Measurements from ENCODE around the gene CASKIN1. TPM values are rescaled to one million over a fixed set of nuclear protein-coding genes. Genes with fewer than 3 reads are reported as not detected.

Gene CASKIN1
- total RNA-seq, 1 experiment from 2014 or later = 2.6 TPM

DNA sequence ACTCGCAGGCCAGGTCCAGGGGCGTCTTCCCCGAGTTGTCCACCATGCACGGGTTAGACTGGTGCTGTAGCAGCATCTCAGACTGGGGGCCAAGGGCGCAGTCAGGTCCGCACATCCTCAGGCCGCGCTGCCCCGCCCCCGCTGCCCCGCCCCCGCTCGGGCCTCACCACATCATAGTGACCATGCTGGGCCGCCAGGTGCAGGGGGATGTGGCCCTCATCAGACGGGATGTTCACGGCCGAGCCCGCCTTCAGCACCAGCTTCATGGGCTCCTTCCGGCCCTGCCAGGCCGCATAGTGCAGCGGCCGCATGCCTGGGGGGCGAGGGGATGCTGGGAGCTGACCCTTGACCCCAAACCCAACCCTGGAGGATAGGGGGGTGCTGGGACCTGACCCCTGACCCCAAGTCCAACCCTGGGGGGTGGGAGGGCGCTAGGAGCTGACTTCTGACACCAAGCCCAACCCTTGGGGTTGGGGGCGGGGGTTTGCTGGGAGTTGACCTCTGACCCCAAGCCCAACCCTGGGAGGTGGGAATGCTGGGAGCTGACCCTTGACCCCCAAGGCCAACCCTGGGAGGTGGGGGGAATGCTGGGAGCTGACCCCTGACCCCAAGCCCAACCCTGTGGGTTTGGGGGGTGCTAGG lies 7.0 kb downstream of the CASKIN1 start:
- no peak overlapping the region for H3K4me3 Mint-ChIP-seq (ENCODE audit: low read depth, unreplicated experiment)
- intact Hi-C loops (cut with micrococcal nuclease; ENCODE audit: unreplicated experiment) = no loop called here
- peaks cover 55% of the 10 kb centered on the region for H3K27me3 Mint-ChIP-seq (ENCODE audit: unreplicated experiment)
- no peak for DNase-seq
- BruUV-seq (replicated peaks) = no TSS peak
- H3K27ac Mint-ChIP-seq (ENCODE audit: unreplicated experiment) = no peak overlapping the region
- peaks cover 10% of the 10 kb centered on the region for H3K4me1 Mint-ChIP-seq (ENCODE audit: low read depth, unreplicated experiment)
- TF ChIP-seq, protein P1, sequence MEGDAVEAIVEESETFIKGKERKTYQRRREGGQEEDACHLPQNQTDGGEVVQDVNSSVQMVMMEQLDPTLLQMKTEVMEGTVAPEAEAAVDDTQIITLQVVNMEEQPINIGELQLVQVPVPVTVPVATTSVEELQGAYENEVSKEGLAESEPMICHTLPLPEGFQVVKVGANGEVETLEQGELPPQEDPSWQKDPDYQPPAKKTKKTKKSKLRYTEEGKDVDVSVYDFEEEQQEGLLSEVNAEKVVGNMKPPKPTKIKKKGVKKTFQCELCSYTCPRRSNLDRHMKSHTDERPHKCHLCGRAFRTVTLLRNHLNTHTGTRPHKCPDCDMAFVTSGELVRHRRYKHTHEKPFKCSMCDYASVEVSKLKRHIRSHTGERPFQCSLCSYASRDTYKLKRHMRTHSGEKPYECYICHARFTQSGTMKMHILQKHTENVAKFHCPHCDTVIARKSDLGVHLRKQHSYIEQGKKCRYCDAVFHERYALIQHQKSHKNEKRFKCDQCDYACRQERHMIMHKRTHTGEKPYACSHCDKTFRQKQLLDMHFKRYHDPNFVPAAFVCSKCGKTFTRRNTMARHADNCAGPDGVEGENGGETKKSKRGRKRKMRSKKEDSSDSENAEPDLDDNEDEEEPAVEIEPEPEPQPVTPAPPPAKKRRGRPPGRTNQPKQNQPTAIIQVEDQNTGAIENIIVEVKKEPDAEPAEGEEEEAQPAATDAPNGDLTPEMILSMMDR (IDR thresholded peaks at IDR 0.05; ENCODE audit: unreplicated experiment) = no peak
- peaks cover 19% of the 10 kb centered on the region for H3K36me3 Mint-ChIP-seq (ENCODE audit: insufficient read depth, unreplicated experiment)
- CTCF ChIA-PET = interaction anchor here (0.9 kb wide), 1 partner anchor 33 kb away, joined by 3 read pairs; no protein-coding TSS in a partner anchor
- H3K9me3 Mint-ChIP-seq (ENCODE audit: low read depth, unreplicated experiment) = no peaks in the 10 kb centered on the region

DNA sequence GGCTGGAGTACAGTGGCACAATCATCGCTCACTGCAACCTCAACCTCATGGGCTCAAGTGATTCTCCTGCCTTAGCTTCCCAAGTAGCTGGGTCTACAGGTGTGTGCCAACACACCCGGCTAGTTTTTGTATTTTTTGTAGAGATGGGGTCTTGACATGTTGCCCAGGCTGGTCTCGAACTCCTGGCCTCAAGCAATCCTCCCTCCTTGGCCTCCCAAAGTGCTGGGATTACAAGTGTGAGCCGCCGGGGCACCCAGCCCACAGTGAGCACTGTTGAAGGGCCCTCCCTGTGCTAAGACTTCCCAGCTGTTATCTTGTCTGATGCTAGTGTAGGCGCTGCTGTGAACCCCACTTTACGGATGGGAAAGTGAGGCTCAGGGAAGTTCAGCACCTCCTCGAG lies 8.0 kb downstream of the CASKIN1 start:
- Mint-ChIP-seq H3K27ac (ENCODE audit: unreplicated experiment) (no peak overlapping the region), H3K27me3 (ENCODE audit: unreplicated experiment) (peaks cover 51% of the 10 kb centered on the region), H3K9me3 (ENCODE audit: low read depth, unreplicated experiment) (no peaks in the 10 kb centered on the region), H3K4me1 (ENCODE audit: low read depth, unreplicated experiment) (peaks cover 14% of the 10 kb centered on the region), H3K4me3 (ENCODE audit: low read depth, unreplicated experiment) (no peak overlapping the region), H3K36me3 (ENCODE audit: insufficient read depth, unreplicated experiment) (peaks cover 23% of the 10 kb centered on the region)
- intact Hi-C loops (cut with micrococcal nuclease; ENCODE audit: unreplicated experiment) = no loop called here
- BruUV-seq (replicated peaks) = no TSS peak
- DNase-seq = no peak
- TF ChIP-seq, protein P1 (IDR thresholded peaks at IDR 0.05; ENCODE audit: unreplicated experiment) = no peak
- CTCF ChIA-PET = no interaction called here

DNA sequence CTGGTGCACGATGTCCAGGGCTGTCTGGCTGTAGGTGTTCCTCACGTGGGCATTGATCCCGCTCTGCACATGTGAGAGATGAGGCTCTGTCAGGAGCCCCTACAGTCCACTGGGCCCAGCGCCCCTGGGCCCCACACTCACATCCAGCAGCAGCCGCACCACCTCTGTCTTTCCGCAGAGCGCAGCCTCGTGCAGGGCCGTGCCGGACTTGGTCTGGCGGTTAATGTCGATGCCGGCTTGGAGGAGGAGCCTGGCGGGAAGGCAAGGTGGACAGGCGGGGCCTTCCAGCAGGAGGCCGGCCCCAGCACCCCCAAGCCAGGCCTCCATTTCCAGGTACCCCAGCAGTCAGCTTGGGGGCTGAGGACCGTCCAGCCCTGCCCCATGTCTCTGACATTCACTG lies 9.2 kb downstream of the CASKIN1 start:
- H3K4me3 Mint-ChIP-seq (ENCODE audit: low read depth, unreplicated experiment) = no peak overlapping the region
- CTCF ChIA-PET = no interaction called here
- peaks cover 14% of the 10 kb centered on the region for H3K4me1 Mint-ChIP-seq (ENCODE audit: low read depth, unreplicated experiment)
- BruUV-seq (replicated peaks) = no TSS peak
- TF ChIP-seq, protein P1 (IDR thresholded peaks at IDR 0.05; ENCODE audit: unreplicated experiment) = no peak
- H3K27me3 Mint-ChIP-seq (ENCODE audit: unreplicated experiment) = peaks cover 40% of the 10 kb centered on the region
- H3K27ac Mint-ChIP-seq (ENCODE audit: unreplicated experiment) = no peak overlapping the region
- no peaks in the 10 kb centered on the region for H3K9me3 Mint-ChIP-seq (ENCODE audit: low read depth, unreplicated experiment)
- DNase-seq = no peak
- intact Hi-C loops (cut with micrococcal nuclease; ENCODE audit: unreplicated experiment) = no loop called here
- peaks cover 32% of the 10 kb centered on the region for H3K36me3 Mint-ChIP-seq (ENCODE audit: insufficient read depth, unreplicated experiment)

DNA sequence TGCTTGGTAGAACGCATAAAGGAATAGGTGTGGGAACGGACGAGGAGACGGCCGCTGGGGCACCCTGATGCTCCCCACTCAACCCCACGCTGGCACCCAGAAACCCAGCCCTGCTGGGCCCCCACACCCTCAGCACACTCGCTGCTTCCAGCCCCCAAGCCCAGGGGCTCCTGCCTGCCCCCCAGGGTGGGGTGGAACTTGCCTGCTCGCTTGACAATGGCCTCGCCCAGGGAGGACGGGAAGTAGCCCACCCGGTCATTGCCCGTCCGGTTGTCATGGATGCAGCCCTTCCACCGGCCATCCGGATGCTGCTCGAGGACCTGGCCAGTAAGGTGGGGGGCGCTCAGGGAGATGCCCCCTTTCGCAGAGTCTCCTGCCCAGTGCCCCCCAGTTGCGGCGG lies 9.9 kb downstream of the CASKIN1 start:
- H3K9me3 Mint-ChIP-seq (ENCODE audit: low read depth, unreplicated experiment) = no peaks in the 10 kb centered on the region
- CTCF ChIA-PET = no interaction called here
- BruUV-seq (replicated peaks) = no TSS peak
- TF ChIP-seq, protein P1 (IDR thresholded peaks at IDR 0.05; ENCODE audit: unreplicated experiment) = no peak
- H3K27ac Mint-ChIP-seq (ENCODE audit: unreplicated experiment) = peak overlapping the region; percentile 34
- peaks cover 14% of the 10 kb centered on the region for H3K4me1 Mint-ChIP-seq (ENCODE audit: low read depth, unreplicated experiment)
- H3K4me3 Mint-ChIP-seq (ENCODE audit: low read depth, unreplicated experiment) = peak overlapping the region; percentile 12
- H3K36me3 Mint-ChIP-seq (ENCODE audit: insufficient read depth, unreplicated experiment) = peaks cover 40% of the 10 kb centered on the region
- no peak for DNase-seq
- H3K27me3 Mint-ChIP-seq (ENCODE audit: unreplicated experiment) = peaks cover 33% of the 10 kb centered on the region
- intact Hi-C loops (cut with micrococcal nuclease; ENCODE audit: unreplicated experiment) = no loop called here
